Pancreas (tissue), 10 donors: Measurements from ENCODE around the gene SLC18A3. TPM values are rescaled to one million over a fixed set of nuclear protein-coding genes. Genes with fewer than 3 reads are reported as not detected.

Experiments used
- ATAC-seq, 4 donors: fragments of 200-7000 bp; cut with Tn5 transposase; one replicate each; pipeline versions ENCODE4 v1.8.0 to v1.9.1; 2020; ENCODE audit warnings: mild to moderate bottlenecking in 4 of 4, moderate library complexity in 4 of 4
- DNase-seq, 6 donors: peaks; one replicate each; pipeline ENCODE4 v3.0.0-alpha.2; 2020
- FAIRE-seq: peaks from 2 replicates; lab custom pipeline; 2012; peaks lifted over from hg19 to GRCh38; lab: Jason Lieb, UNC
- H3K27ac ChIP-seq, 4 donors: fragments of 200-600 bp; sonication (generic); 1 replicate in 3 of 4; 2 replicates in 1 of 4; pipeline versions ENCODE4 v1.5.0 to v1.8.0; 2020
- H3K27me3 ChIP-seq, 4 donors: fragments of 200-600 bp; one replicate each; pipeline ENCODE4 v1.8.0; 2021
- H3K36me3 ChIP-seq, 3 donors: fragments of 200-600 bp; sonication (generic) in 1 of 3; one replicate each; pipeline versions ENCODE4 v1.5.0 to v1.8.0; 2020 to 2021
- H3K4me1 ChIP-seq, 3 donors: fragments of 200-600 bp; one replicate each; pipeline ENCODE4 v1.8.0; 2021
- H3K4me3 ChIP-seq, 4 donors: fragments of 200-600 bp; sonication (generic) in 2 of 4; one replicate each; pipeline versions ENCODE4 v1.5.0 to v1.8.0; 2020 to 2021
- H3K9me3 ChIP-seq, 4 donors: fragments of 200-600 bp; one replicate each; pipeline ENCODE4 v1.8.0; 2021
- CTCF ChIP-seq, 4 donors: fragments of 200-600 bp; sonication (generic) in 3 of 4; IDR thresholded peaks; one replicate each; pipeline versions ENCODE4 v1.5.0 to v1.8.0; 2021; ENCODE audit warnings: antibody characterized with exemption in 4 of 4
- WGBS, 2 donors: extraction: QIAGEN DNeasy Blood & Tissue Kit; methylation state at CpG; one replicate each; pipeline ENCODE4 v1.1.7; 2013; 5-methylcytosine and 5-hydroxymethylcytosine counted together
- intact Hi-C, 3 donors: fragments of 100-400 bp; cut with DNase I; formaldehyde crosslinking; loops; one replicate each; pipeline versions ENCODE4 v1.11.1 to v1.14.2; 2022
- polyA plus RNA-seq, 2 donors: library from polyadenylated mRNA; stranded (reverse); fragments of 200-250 nt; gene quantifications; one replicate each; pipeline ENCODE4 v1.2.3, GENCODE V29; 2013
- total RNA-seq, 6 donors: library from RNA; stranded (reverse); fragmentation: NEBNext Ultra II Directional in 4 of 6; extraction: Animal tissue kit (Norgen Biotek cat#: 25700) in 4 of 6; gene quantifications; one replicate each; pipeline versions ENCODE4 v1.2.1 to v1.2.4, GENCODE V29; 2021 to 2023
- donor health status: healthy with polysubstance abuse.
- donor health status: DM: no; HTN: no; CAD: no; lungs with moderate emphysema.
- donor health status: DM: no; HTN: no; CAD: no.
- donor health status: control.
- donor health status: control.
- donor health status: Bipolar disorder and iron deficiency.
- donor health status: DM: yes; HTN: yes; CAD: no.
- donor health status: DM: no; HTN: no; CAD: no.
- donor health status: DM: no; HTN: no; CAD: no.
- donor health status: DM: yes; HTN: yes; CAD: no.

The SLC18A3 gene
- total and polyA plus RNA-seq, 8 donors: 0.09 to 0.47 TPM; not detected in 6

GRCh38 chr10:49642311-49642710 lies 32.2 kb downstream of the SLC18A3 start:
- Histone ChIP-seq H3K27ac (no peak overlapping the region), H3K4me3 (no peak overlapping the region), H3K36me3 (no peaks in the 10 kb centered on the region), H3K27me3 (peaks cover 0 to 12% (median 0%) of the 10 kb centered on the region in 4 donors), H3K4me1 (no peaks in the 10 kb centered on the region), H3K9me3 (no peaks in the 10 kb centered on the region)
- TF ChIP-seq CTCF (IDR thresholded peaks at IDR 0.05): no peak
- WGBS, 2 donors: 70 to 83% methylated on average over 3 of the region's 3 CpGs
- no peak for DNase-seq
- ATAC-seq: no peak
- intact Hi-C loops: no loop called here
- FAIRE-seq: no peak

GRCh38 chr10:49643241-49644034 lies 33.3 kb downstream of the SLC18A3 start:
- 72 to 81% methylated on average over 5 of the region's 5 CpGs for WGBS, 2 donors
- H3K27me3 ChIP-seq: peaks cover 0 to 12% (median 0%) of the 10 kb centered on the region in 4 donors
- ATAC-seq (no peak), FAIRE-seq (no peak), DNase-seq (no peak)
- H3K36me3 ChIP-seq: no peaks in the 10 kb centered on the region
- H3K4me3 ChIP-seq: no peak overlapping the region
- no peak for TF ChIP-seq CTCF (IDR thresholded peaks at IDR 0.05)
- intact Hi-C loops: no loop called here
- no peak overlapping the region for H3K27ac ChIP-seq
- H3K9me3 ChIP-seq: no peaks in the 10 kb centered on the region
- no peaks in the 10 kb centered on the region for H3K4me1 ChIP-seq

GRCh38 chr10:49644035-49644646 lies 34.0 kb downstream of the SLC18A3 start:
- FAIRE-seq (no peak), DNase-seq (no peak), ATAC-seq (no peak)
- Histone ChIP-seq H3K4me3 (no peak overlapping the region), H3K4me1 (no peaks in the 10 kb centered on the region), H3K36me3 (no peaks in the 10 kb centered on the region), H3K27ac (no peak overlapping the region), H3K27me3 (peaks cover 0 to 12% (median 0%) of the 10 kb centered on the region in 4 donors), H3K9me3 (no peaks in the 10 kb centered on the region)
- TF ChIP-seq CTCF (IDR thresholded peaks at IDR 0.05): no peak
- 52 to 63% methylated on average over 7 of the region's 7 CpGs for WGBS, 2 donors
- intact Hi-C loops: no loop called here

- H3K27me3 ChIP-seq: peaks cover 0 to 6% (median 0%) of the 10 kb centered on the region in 4 donors
- ATAC-seq (no peak), FAIRE-seq (no peak), DNase-seq (no peak)
- 52 to 59% methylated on average over 8 of the region's 8 CpGs for WGBS, 2 donors
- intact Hi-C loops: no loop called here
- H3K9me3 ChIP-seq: no peaks in the 10 kb centered on the region
- no peak overlapping the region for H3K27ac ChIP-seq
- no peaks in the 10 kb centered on the region for H3K36me3 ChIP-seq
- H3K4me1 ChIP-seq: no peaks in the 10 kb centered on the region
- TF ChIP-seq CTCF (IDR thresholded peaks at IDR 0.05): no peak
- H3K4me3 ChIP-seq: no peak overlapping the region
Measured at GRCh38 chr10:49645417-49645816, 35.3 kb downstream of the SLC18A3 start.
